Transverse colon (tissue), 3 donors: ENCODE results near the gene FCAR.
"Not testable (repeated sequence)": the region's sequence is repeated elsewhere in the genome, so short reads cannot be mapped to it uniquely, and the experiment has no call there.

Experiments used
- POLR2A ChIP-seq: fragments of 450-650 bp; IDR thresholded peaks from one replicate; pipeline ENCODE4 v1.6.1; 2016; ENCODE audit warnings: antibody characterized with exemption, mild to moderate bottlenecking, moderate library complexity
- TF ChIP-seq, protein P1 (sequence below), 5 experiments: fragments of 200-600 bp in 3 of 5; fragments of 450-650 bp in 2 of 5; sonication (generic) in 3 of 5; IDR thresholded peaks; 1 replicate in 2 of 5; 2 replicates in 3 of 5; pipeline ENCODE4 v1.5.1; 2016 to 2017; ENCODE audit warnings: antibody characterized with exemption in 5 of 5, inconsistent platforms in 3 of 5, mild to moderate bottlenecking in 2 of 5, moderate library complexity in 1 of 5

DNA sequence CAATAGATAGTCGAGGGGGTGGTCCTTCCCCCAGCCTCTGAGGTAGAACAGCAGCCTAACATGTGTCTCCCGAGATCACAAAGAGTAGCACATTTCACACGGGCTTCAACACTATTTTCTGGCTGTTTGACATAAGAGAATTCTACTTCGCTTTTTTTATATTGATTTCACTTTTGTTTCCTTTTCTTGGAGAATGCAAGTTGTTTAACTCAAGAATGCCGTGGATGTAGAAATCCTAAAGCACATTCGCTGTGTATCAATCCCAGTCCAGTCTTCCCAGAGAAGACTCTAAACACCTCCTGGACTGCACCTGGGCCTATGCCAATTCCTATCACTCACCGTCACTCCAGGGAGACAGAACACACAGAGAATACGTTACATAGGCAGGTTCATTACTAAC, 46.0 kb upstream of the FCAR start:
- TF ChIP-seq POLR2A, result not testable (repeated sequence)
- TF ChIP-seq, protein P1, sequence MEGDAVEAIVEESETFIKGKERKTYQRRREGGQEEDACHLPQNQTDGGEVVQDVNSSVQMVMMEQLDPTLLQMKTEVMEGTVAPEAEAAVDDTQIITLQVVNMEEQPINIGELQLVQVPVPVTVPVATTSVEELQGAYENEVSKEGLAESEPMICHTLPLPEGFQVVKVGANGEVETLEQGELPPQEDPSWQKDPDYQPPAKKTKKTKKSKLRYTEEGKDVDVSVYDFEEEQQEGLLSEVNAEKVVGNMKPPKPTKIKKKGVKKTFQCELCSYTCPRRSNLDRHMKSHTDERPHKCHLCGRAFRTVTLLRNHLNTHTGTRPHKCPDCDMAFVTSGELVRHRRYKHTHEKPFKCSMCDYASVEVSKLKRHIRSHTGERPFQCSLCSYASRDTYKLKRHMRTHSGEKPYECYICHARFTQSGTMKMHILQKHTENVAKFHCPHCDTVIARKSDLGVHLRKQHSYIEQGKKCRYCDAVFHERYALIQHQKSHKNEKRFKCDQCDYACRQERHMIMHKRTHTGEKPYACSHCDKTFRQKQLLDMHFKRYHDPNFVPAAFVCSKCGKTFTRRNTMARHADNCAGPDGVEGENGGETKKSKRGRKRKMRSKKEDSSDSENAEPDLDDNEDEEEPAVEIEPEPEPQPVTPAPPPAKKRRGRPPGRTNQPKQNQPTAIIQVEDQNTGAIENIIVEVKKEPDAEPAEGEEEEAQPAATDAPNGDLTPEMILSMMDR (IDR thresholded peaks at IDR 0.05), result not testable (repeated sequence)
